ENCODE results near the gene RHBDD2. TPM values are rescaled to one million over a fixed set of nuclear protein-coding genes. Genes with fewer than 3 reads are reported as not detected.

RHBDD2 gene
- total RNA-seq, 2 experiments from 2014 or later = 18.6 to 20.3 TPM

- peak; percentile 93 for DNase-seq (ENCODE audit: low spot score)
- peak within 1 kb of the TSS; percentile 82 for H2AFZ ChIP-seq (ENCODE audit: low read length)
- POLR2A ChIA-PET = interaction anchor here (0.5 to 1.3 kb wide), 7 partner anchors 8 to 86 kb away, joined by 3 to 6 read pairs (median 3); partner anchors contain the start of gene RHBDD2
- peak within 1 kb of the TSS; percentile 91 for H3K4me2 ChIP-seq (ENCODE audit: low read length)
- H3K79me2 ChIP-seq (ENCODE audit: insufficient read depth, low read depth, low read length) = no peaks in the 10 kb centered on the region
- no peaks in the 10 kb centered on the region for H3K9me2 ChIP-seq (ENCODE audit: insufficient read depth, low read length)
- H3K36me3 ChIP-seq (ENCODE audit: insufficient read depth, low read length) = no peaks in the 10 kb centered on the region
- peak within 1 kb of the TSS; percentile 31 for H3K27ac ChIP-seq (ENCODE audit: low read depth, low read length, poor library complexity, severe bottlenecking)
- peak within 1 kb of the TSS; percentile 98 for H3K4me3 ChIP-seq (ENCODE audit: low read depth, low read length, poor library complexity, severe bottlenecking)
- peaks cover 14% of the 10 kb centered on the region for H3K4me1 ChIP-seq (ENCODE audit: insufficient read depth, low read length, poor library complexity, severe bottlenecking)
- TF ChIP-seq EZH2phosphoT487 (IDR thresholded peaks at IDR 0.05; ENCODE audit: borderline replicate concordance, low read depth, low read length) = no peak
- TF ChIP-seq CTCF (conservative IDR thresholded peaks at IDR 0.05; ENCODE audit: low read length) = 0 out of 2 replicates have a peak, but pooled peaks have one; percentile 12
- intact Hi-C loops (cut with micrococcal nuclease; ENCODE audit: unreplicated experiment) = loop anchor here (1.0 kb wide), 1 partner anchor 37 kb away; no protein-coding TSS in a partner anchor
- no TSS peak for BruUV-seq (replicated peaks)
- no peaks in the 10 kb centered on the region for H3K9me3 ChIP-seq (ENCODE audit: low read length)
- H4K20me1 ChIP-seq (ENCODE audit: insufficient read depth, low read length) = no peaks in the 10 kb centered on the region; the same call in 1 of the 2 replicates
- CTCF ChIA-PET (ENCODE audit: unreplicated experiment) = interaction anchor here (0.6 to 1.1 kb wide), 2 partner anchors 17 to 106 kb away, joined by 3 read pairs; no protein-coding TSS in a partner anchor
Observed at GRCh38 chr7:75914655-75915415, 36.0 kb downstream of the RHBDD2 start, which contains the start of gene POR. TSS of gene POR (plus strand) at chr7:75915155. CDS start at chr7:75954002, 38,847 bp downstream.

- CTCF ChIA-PET (ENCODE audit: unreplicated experiment) = interaction anchor here (1.1 kb wide), 1 partner anchor 105 kb away, joined by 3 read pairs; no protein-coding TSS in a partner anchor
- peak; percentile 30 for DNase-seq (ENCODE audit: low spot score)
- Histone ChIP-seq H2AFZ (ENCODE audit: low read length) (peak overlapping the region; percentile 82), H3K9me3 (ENCODE audit: low read length) (no peaks in the 10 kb centered on the region), H4K20me1 (ENCODE audit: insufficient read depth, low read length) (no peaks in the 10 kb centered on the region; the same call in 1 of the 2 replicates), H3K9me2 (ENCODE audit: insufficient read depth, low read length) (no peaks in the 10 kb centered on the region), H3K27ac (ENCODE audit: low read depth, low read length, poor library complexity, severe bottlenecking) (peak overlapping the region; percentile 27), H3K36me3 (ENCODE audit: insufficient read depth, low read length) (no peaks in the 10 kb centered on the region), H3K4me2 (ENCODE audit: low read length) (peak overlapping the region; percentile 91), H3K4me3 (ENCODE audit: low read depth, low read length, poor library complexity, severe bottlenecking) (peak overlapping the region; percentile 98), H3K79me2 (ENCODE audit: insufficient read depth, low read depth, low read length) (no peaks in the 10 kb centered on the region), H3K4me1 (ENCODE audit: insufficient read depth, low read length, poor library complexity, severe bottlenecking) (peaks cover 14% of the 10 kb centered on the region)
- POLR2A ChIA-PET = interaction anchor here (0.6 to 1.7 kb wide), 5 partner anchors 7 to 132 kb away, joined by 3 to 4 read pairs (median 3); partner anchors contain the start of genes MDH2 and STYXL1
- TF ChIP-seq CTCF (conservative IDR thresholded peaks at IDR 0.05; ENCODE audit: low read length) (no peak), EZH2phosphoT487 (IDR thresholded peaks at IDR 0.05; ENCODE audit: borderline replicate concordance, low read depth, low read length) (no peak)
- intact Hi-C loops (cut with micrococcal nuclease; ENCODE audit: unreplicated experiment) = loop anchor here (1.0 kb wide), 1 partner anchor 37 kb away; no protein-coding TSS in a partner anchor
- no TSS peak for BruUV-seq (replicated peaks)
Observed at GRCh38 chr7:75915416-75916156, 36.8 kb downstream of the RHBDD2 start.
